Muscle layer of colon (tissue), 2 donors: Measurements from ENCODE around the gene NXT2.
A peak's percentile ranks its signal among the peaks of the same experiment; 100 is the strongest.

Experiments used
- H3K27ac ChIP-seq: one replicate; pipeline ENCODE4 v1.7.0; 2013; ENCODE audit warnings: low read depth, mild to moderate bottlenecking, low read length, moderate library complexity
- H3K27me3 ChIP-seq, 2 donors: one replicate each; pipeline ENCODE4 v1.7.0; 2013; ENCODE audit warnings: low read length in 2 of 2, mild to moderate bottlenecking in 2 of 2; ENCODE audit not compliant: insufficient read depth in 2 of 2, control insufficient read depth in 1 of 2
- H3K36me3 ChIP-seq: one replicate; pipeline ENCODE4 v1.7.0; 2013; ENCODE audit warnings: mild to moderate bottlenecking, low read length; ENCODE audit not compliant: insufficient read depth
- H3K4me1 ChIP-seq: one replicate; pipeline ENCODE4 v1.7.0; 2013; ENCODE audit warnings: mild to moderate bottlenecking, low read length; ENCODE audit not compliant: insufficient read depth
- H3K4me3 ChIP-seq, 2 donors: one replicate each; pipeline ENCODE4 v1.7.0; 2013; ENCODE audit warnings: low read length in 2 of 2, low read depth in 1 of 2, mild to moderate bottlenecking in 1 of 2, moderate library complexity in 1 of 2
- H3K9ac ChIP-seq: one replicate; pipeline ENCODE4 v1.7.0; 2013; ENCODE audit warnings: low read length
- H3K9me3 ChIP-seq: one replicate; pipeline ENCODE4 v1.7.0; 2013; ENCODE audit warnings: mild to moderate bottlenecking, low read length
- donor health status: abdominal sarcoma.
- donor health status: Adenocarcinoma of cecum.

NXT2 gene

DNA sequence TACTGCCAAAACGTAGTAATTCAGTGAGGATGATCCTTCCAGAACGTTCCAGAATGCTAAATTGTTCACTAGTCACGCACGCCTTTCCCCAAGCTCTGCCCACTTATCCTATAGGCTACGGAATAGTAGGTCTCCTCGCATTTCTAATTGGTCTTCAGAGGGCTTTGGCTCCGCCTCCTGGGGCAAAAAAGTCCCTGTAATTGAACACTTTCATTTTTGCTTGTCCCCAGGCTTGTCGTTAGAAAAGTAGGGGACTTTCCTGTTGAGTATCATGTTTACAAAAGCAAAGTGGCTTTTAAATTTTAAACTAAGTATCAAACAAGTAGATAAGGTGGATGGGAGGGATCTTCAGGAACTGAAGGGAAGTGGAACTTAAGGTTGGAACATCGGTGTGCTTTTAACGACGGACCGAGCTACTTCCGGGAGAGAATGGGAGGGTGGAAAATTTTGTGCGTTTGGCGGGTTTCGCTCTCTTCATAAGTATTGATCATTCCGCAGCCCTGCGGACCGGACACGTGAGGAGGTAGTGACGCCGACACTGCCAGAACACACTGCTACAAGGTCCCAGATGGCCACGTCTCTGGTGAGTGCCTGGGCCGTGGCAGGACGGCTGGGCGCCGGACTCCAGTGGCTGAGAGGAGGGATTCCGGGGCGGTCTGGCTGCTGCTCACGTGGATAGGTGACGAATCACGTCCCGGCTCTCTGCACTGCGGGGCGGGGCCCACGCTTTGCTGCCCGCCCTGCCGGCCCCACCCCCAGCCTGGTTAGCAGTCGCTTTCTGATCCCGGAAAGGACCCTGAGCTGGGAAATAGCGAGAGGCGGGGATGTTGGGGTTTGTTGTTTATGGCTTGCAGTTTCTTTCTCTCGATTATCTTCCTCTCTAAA lies at the start of gene NXT2:
Gene NXT2 (plus strand): TSS at position 406 of the 885 bp plus-strand sequence. CDS start 163 bp downstream, at position 569.
- Histone ChIP-seq H3K4me1 (no peaks in the 10 kb centered on the region), H3K9me3 (no peaks in the 10 kb centered on the region), H3K9ac (peak within 1 kb of the TSS; percentile 42), H3K27ac (peak within 1 kb of the TSS; percentile 73), H3K27me3 (no peaks in the 10 kb centered on the region), H3K4me3 (peak within 1 kb of the TSS; percentile 50 to 63), H3K36me3 (no peaks in the 10 kb centered on the region)

DNA sequence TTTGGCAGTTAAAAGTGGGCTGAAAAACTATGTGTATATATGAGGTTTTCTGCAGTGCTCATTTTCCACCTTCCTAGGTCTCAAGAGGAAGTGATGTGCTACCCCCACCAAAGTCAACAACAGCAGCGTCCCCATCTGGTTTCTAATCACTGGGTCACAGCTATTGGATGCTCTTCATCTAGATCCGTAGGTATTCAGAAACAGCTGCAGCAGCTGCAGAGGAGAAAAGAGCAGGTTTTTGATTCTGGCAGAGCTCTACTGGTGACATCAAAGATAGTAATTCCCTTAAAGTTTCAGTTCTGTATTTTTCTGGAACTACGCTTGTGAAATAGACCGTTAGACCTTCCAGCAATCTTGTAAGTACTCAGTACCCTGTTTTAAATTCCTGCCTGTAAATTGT lies 49.0 kb upstream of the NXT2 start:
- H3K27me3 ChIP-seq: peaks cover 0 to 3% of the 10 kb centered on the region in 2 donors
- H3K4me3 ChIP-seq: no peak overlapping the region
- H3K36me3 ChIP-seq: no peaks in the 10 kb centered on the region
- H3K9me3 ChIP-seq: no peaks in the 10 kb centered on the region
- H3K27ac ChIP-seq: no peak overlapping the region
- H3K4me1 ChIP-seq: no peaks in the 10 kb centered on the region
- H3K9ac ChIP-seq: no peak overlapping the region

- Histone ChIP-seq H3K9ac (no peak overlapping the region), H3K27me3 (no peaks in the 10 kb centered on the region), H3K9me3 (no peaks in the 10 kb centered on the region), H3K27ac (no peak overlapping the region), H3K4me1 (no peaks in the 10 kb centered on the region), H3K36me3 (no peaks in the 10 kb centered on the region), H3K4me3 (no peak overlapping the region)
Observed at GRCh38 chrX:109489174-109489573, 47.5 kb upstream of the NXT2 start.

- Histone ChIP-seq H3K27ac (no peak overlapping the region), H3K4me3 (no peak overlapping the region), H3K9me3 (no peaks in the 10 kb centered on the region), H3K36me3 (no peaks in the 10 kb centered on the region), H3K9ac (no peak overlapping the region), H3K27me3 (peaks cover 0 to 4% of the 10 kb centered on the region in 2 donors), H3K4me1 (no peaks in the 10 kb centered on the region)
Observed at GRCh38 chrX:109498434-109498833, 38.2 kb upstream of the NXT2 start.

DNA sequence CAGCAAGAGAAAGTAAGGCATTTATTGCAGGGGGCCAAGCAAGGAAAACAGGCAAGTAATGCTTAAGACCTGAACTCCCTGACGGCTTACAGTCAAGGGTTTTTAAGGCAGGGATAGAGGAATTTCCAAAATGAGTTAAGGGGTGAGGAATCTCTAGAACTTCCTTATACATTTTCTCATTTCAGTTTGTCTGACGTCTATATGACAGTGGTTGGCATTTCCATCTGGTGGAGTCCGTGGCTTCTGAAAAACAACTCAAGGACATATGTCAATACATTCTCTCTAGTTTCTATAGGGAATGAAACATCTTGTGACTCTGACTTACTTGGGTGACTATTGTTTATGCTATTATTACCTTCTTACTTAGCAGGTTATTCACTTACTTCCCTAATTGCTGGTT lies 35.5 kb upstream of the NXT2 start:
- no peak overlapping the region for H3K4me3 ChIP-seq
- no peaks in the 10 kb centered on the region for H3K36me3 ChIP-seq
- H3K4me1 ChIP-seq: no peaks in the 10 kb centered on the region
- H3K9me3 ChIP-seq: no peaks in the 10 kb centered on the region
- H3K27me3 ChIP-seq: peaks cover 0 to 3% of the 10 kb centered on the region in 2 donors
- H3K27ac ChIP-seq: no peak overlapping the region
- H3K9ac ChIP-seq: no peak overlapping the region

GRCh38 chrX:109508915-109509314 lies 27.7 kb upstream of the NXT2 start:
- H3K27ac ChIP-seq: no peak overlapping the region
- H3K27me3 ChIP-seq: peaks cover 0 to 3% of the 10 kb centered on the region in 2 donors
- no peaks in the 10 kb centered on the region for H3K9me3 ChIP-seq
- no peak overlapping the region for H3K9ac ChIP-seq
- no peaks in the 10 kb centered on the region for H3K4me1 ChIP-seq
- no peak overlapping the region for H3K4me3 ChIP-seq
- no peaks in the 10 kb centered on the region for H3K36me3 ChIP-seq

- H3K9ac ChIP-seq: no peak overlapping the region
- no peaks in the 10 kb centered on the region for H3K4me1 ChIP-seq
- no peak overlapping the region for H3K27ac ChIP-seq
- H3K27me3 ChIP-seq: no peaks in the 10 kb centered on the region
- no peak overlapping the region for H3K4me3 ChIP-seq
- no peaks in the 10 kb centered on the region for H3K9me3 ChIP-seq
- no peaks in the 10 kb centered on the region for H3K36me3 ChIP-seq
Observed at GRCh38 chrX:109511113-109511512, 25.5 kb upstream of the NXT2 start.

- no peak overlapping the region for H3K4me3 ChIP-seq
- H3K9ac ChIP-seq: no peak overlapping the region
- no peaks in the 10 kb centered on the region for H3K9me3 ChIP-seq
- H3K4me1 ChIP-seq: no peaks in the 10 kb centered on the region
- no peak overlapping the region for H3K27ac ChIP-seq
- no peaks in the 10 kb centered on the region for H3K36me3 ChIP-seq
- no peaks in the 10 kb centered on the region for H3K27me3 ChIP-seq
Observed at GRCh38 chrX:109519001-109519400, 17.6 kb upstream of the NXT2 start.

DNA sequence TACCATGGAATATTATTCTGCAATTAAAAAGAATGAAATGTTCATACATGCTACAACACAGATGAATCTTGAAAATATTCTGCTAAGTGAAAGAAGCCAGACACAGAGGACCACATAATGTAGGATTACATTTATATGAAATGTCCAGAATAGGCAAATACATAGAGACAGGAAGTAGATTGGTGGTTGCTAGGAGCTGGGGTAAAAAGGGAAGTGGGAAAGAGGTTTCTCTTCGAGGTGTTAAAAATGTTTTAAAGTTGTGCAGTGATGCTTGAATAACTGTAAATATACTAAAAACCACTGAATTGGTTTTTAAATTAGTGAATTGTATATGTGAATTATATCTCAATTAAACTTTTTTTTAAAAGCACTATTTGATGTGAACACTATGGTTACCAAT lies 3.6 kb upstream of the NXT2 start:
- H3K27me3 ChIP-seq: no peaks in the 10 kb centered on the region
- H3K9me3 ChIP-seq: no peaks in the 10 kb centered on the region
- no peak overlapping the region for H3K27ac ChIP-seq

GRCh38 chrX:109533631-109534030 lies 3.0 kb upstream of the NXT2 start:
- no peaks in the 10 kb centered on the region for H3K36me3 ChIP-seq
- no peak overlapping the region for H3K9ac ChIP-seq
- no peaks in the 10 kb centered on the region for H3K27me3 ChIP-seq
- no peak overlapping the region for H3K27ac ChIP-seq
- H3K4me3 ChIP-seq: no peak overlapping the region
- H3K4me1 ChIP-seq: no peaks in the 10 kb centered on the region
- no peaks in the 10 kb centered on the region for H3K9me3 ChIP-seq

More for the DNA sequence above, 3.6 kb upstream of the NXT2 start:
- H3K4me3 ChIP-seq: no peak overlapping the region
- H3K36me3 ChIP-seq: no peaks in the 10 kb centered on the region
- no peaks in the 10 kb centered on the region for H3K4me1 ChIP-seq
- H3K9ac ChIP-seq: no peak overlapping the region

DNA sequence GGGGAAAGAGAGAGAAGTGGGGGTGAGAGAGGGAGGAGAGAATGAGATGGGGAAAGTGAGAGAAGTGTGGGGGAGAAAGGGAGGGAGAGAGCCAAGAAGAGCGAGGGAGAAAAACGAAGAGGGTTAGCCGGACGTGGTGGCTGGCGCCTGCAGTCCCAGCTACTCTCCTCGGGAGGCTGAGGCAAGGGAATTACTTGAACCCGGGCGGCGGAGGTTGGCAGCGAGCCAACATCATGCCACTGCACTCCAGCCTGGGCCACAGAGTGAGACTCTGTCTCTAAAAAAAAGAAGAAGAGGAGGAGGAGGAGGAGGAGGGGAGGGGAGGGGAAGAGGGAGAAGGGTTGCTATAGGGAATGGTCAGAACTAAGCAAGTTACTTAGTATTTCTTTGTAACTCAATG lies 1.7 kb upstream of the NXT2 start:
- Histone ChIP-seq H3K27me3 (no peaks in the 10 kb centered on the region), H3K9ac (no peak overlapping the region), H3K4me3 (no peak overlapping the region)

GRCh38 chrX:109535578-109535977 lies 1.1 kb upstream of the NXT2 start:
- no peak overlapping the region for H3K27ac ChIP-seq
- H3K4me3 ChIP-seq: no peak overlapping the region
- no peaks in the 10 kb centered on the region for H3K27me3 ChIP-seq
- H3K9me3 ChIP-seq: no peaks in the 10 kb centered on the region
- H3K9ac ChIP-seq: no peak overlapping the region
- no peaks in the 10 kb centered on the region for H3K4me1 ChIP-seq
- H3K36me3 ChIP-seq: no peaks in the 10 kb centered on the region

More for the DNA sequence above, 1.7 kb upstream of the NXT2 start:
- H3K4me1 ChIP-seq: no peaks in the 10 kb centered on the region
- no peaks in the 10 kb centered on the region for H3K9me3 ChIP-seq
- H3K27ac ChIP-seq: no peak overlapping the region
- H3K36me3 ChIP-seq: no peaks in the 10 kb centered on the region
